A549 treated with AZD9567 at 1 μM for 4 hours (cell line): Measurements from ENCODE around the gene ARF6. TPM values are rescaled to one million over a fixed set of nuclear protein-coding genes. Genes with fewer than 3 reads are reported as not detected.

Experiments used
- total RNA-seq: library from RNA; stranded (reverse); fragments of 200-300 nt; extraction: Qiagen RNA extraction; gene quantifications from 5 replicates; pipeline ENCODE4 v1.2.3, GENCODE V29; 2022; ENCODE audit not compliant: insufficient read depth

Gene ARF6
- 67.7 to 90.3 TPM (median 75.6 TPM) in 5 replicates for total RNA-seq

GRCh38 chr14:49892636-49893308 lies at the start of gene ARF6:
TSS of gene ARF6 (plus strand) at chr14:49893082. CDS start at chr14:49893737, 655 bp downstream.

GRCh38 chr14:49852301-49853157 lies 40.4 kb upstream of the ARF6 start, which contains the start of gene NEMF:
TSS of gene NEMF (minus strand) at chr14:49852788. CDS start at chr14:49852753, 35 bp downstream.

Other genes starting within 250 kb of the ARF6 start
- 10.3 to 17.4 TPM (median 13.2 TPM) in 5 replicates for gene POLE2, start 204.9 kb upstream of the ARF6 start, total RNA-seq
- gene KLHDC1, start 200.0 kb upstream of the ARF6 start, total RNA-seq: 0.14 to 0.50 TPM (median 0.30 TPM) in 4 of 5 replicates, not detected in the other
- 29.6 to 36.5 TPM (median 32.3 TPM) in 5 replicates for gene KLHDC2, start 124.9 kb upstream of the ARF6 start, total RNA-seq
- gene NEMF, start 40.3 kb upstream of the ARF6 start, total RNA-seq: 22.9 to 32.6 TPM (median 30.2 TPM) in 5 replicates
- 4.0 to 11.5 TPM (median 9.5 TPM) in 5 replicates for gene VCPKMT, start 223.5 kb downstream of the ARF6 start, total RNA-seq